GM12878 (cell line): ENCODE measurements around the gene LMOD3. TPM values are rescaled to one million over a fixed set of nuclear protein-coding genes. Genes with fewer than 3 reads are reported as not detected.

Source experiments
- ATAC-seq: fragments of 200-7000 bp; cut with Tn5 transposase; 3 replicates; pipeline ENCODE4 v1.9.1; 2020; ENCODE audit warnings: mild to moderate bottlenecking, moderate library complexity
- BruUV-seq: library from RNA; stranded (reverse); fragments of 400-500 nt; replicated peaks from 2 replicates; lab custom pipeline; 2021; lab: Mats Ljungman, UMichigan
- CTCF ChIA-PET: fragments of 300-600 bp; sonication (Branson Sonifier 250); formaldehyde crosslinking; extraction: SDS; loops from one replicate; lab custom pipeline; 2021; ENCODE audit warnings: inconsistent platforms; lab: Yijun Ruan, JAX
- POLR2A ChIA-PET: fragments of 350-600 bp; formaldehyde crosslinking; extraction: SDS; loops from one replicate; lab custom pipeline; 2021; ENCODE audit warnings: inconsistent platforms; lab: Charles Lee
- RAD21 ChIA-PET: fragments of 300-600 bp; sonication (Branson Sonifier 250); formaldehyde crosslinking; loops from one replicate; lab custom pipeline; 2023; ENCODE audit warnings: antibody characterized with exemption; ENCODE audit not compliant: unreplicated experiment; lab: Charles Lee
- SMC1A ChIA-PET: fragments of 300-600 bp; sonication (Branson Sonifier 250); formaldehyde crosslinking; loops from one replicate; lab custom pipeline; 2023; ENCODE audit not compliant: unreplicated experiment, uncharacterized antibody; lab: Charles Lee
- DNase-seq: peaks from one replicate; pipeline ENCODE4 v3.0.0-alpha.2; 2011; ENCODE audit warnings: low read depth, low spot score
- FAIRE-seq: peaks from 3 replicates; lab custom pipeline; 2011; peaks lifted over from hg19 to GRCh38; lab: Jason Lieb, UNC
- H2AFZ ChIP-seq: 2 replicates; pipeline ENCODE4 v1.6.0; 2011; ENCODE audit warnings: low read depth, low read length, control low read depth; ENCODE audit not compliant: control insufficient read depth
- H3K27ac ChIP-seq: 2 replicates; pipeline ENCODE4 v1.5.1; 2011; ENCODE audit warnings: control low read depth; ENCODE audit not compliant: control insufficient read depth, insufficient read depth
- H3K27me3 ChIP-seq, 2 experiments: replicated peaks in 1 of 2; 2 replicates each; pipeline versions ENCODE4 v1.6.0 to v1.6.1; 2011; ENCODE audit warnings: low read length in 1 of 2; ENCODE audit not compliant: control insufficient read depth in 2 of 2, insufficient read depth in 2 of 2
- H3K36me3 ChIP-seq, 2 experiments: 2 replicates each; pipeline ENCODE4 v1.5.1; 2011; ENCODE audit warnings: low read length in 1 of 2; ENCODE audit not compliant: control insufficient read depth in 2 of 2, insufficient read depth in 2 of 2
- H3K4me1 ChIP-seq: 2 replicates; pipeline ENCODE4 v1.6.1; 2011; ENCODE audit warnings: mild to moderate bottlenecking, low read length, moderate library complexity, mixed read lengths; ENCODE audit not compliant: control insufficient read depth, insufficient read depth
- H3K4me2 ChIP-seq: 2 replicates; pipeline ENCODE4 v1.6.0; 2011; ENCODE audit warnings: control low read depth; ENCODE audit not compliant: control insufficient read depth, insufficient read depth
- H3K4me3 ChIP-seq: fragments of 200-600 bp; sonication (generic); 2 replicates; pipeline ENCODE4 v1.5.1; 2016
- H3K79me2 ChIP-seq: 2 replicates; pipeline ENCODE4 v1.6.0; 2011; ENCODE audit warnings: low read length; ENCODE audit not compliant: control insufficient read depth, insufficient read depth
- H3K9ac ChIP-seq: 2 replicates; pipeline ENCODE4 v1.8.0; 2011; ENCODE audit warnings: low read length, control low read depth, mixed read lengths; ENCODE audit not compliant: control insufficient read depth, insufficient read depth
- H3K9me3 ChIP-seq: replicated peaks from 3 replicates; pipeline ENCODE4 v1.5.1; 2011; ENCODE audit warnings: mild to moderate bottlenecking, low read length; ENCODE audit not compliant: control insufficient read depth, insufficient read depth
- H4K20me1 ChIP-seq: 2 replicates; pipeline ENCODE4 v1.6.0; 2011; ENCODE audit not compliant: control insufficient read depth, insufficient read depth
- ATF2 ChIP-seq: IDR thresholded peaks from 2 replicates; pipeline ENCODE4 v1.6.1; 2012; ENCODE audit warnings: low read length, inconsistent platforms
- CBFB ChIP-seq: IDR thresholded peaks from 2 replicates; pipeline ENCODE4 v1.6.1; 2016; ENCODE audit warnings: antibody characterized with exemption, low read depth
- CBX3 ChIP-seq: fragments of 200-600 bp; sonication (generic); IDR thresholded peaks from 2 replicates; pipeline ENCODE4 v1.6.1; 2016; ENCODE audit warnings: low read depth, borderline replicate concordance
- FOS ChIP-seq: IDR thresholded peaks from 3 replicates; pipeline ENCODE4 v1.6.1; 2011; ENCODE audit warnings: borderline replicate concordance; ENCODE audit not compliant: insufficient read length; ENCODE audit errors: extremely low read depth
- MLLT1 ChIP-seq: fragments of 450-650 bp; IDR thresholded peaks from 2 replicates; pipeline ENCODE4 v1.6.1; 2016; ENCODE audit warnings: mild to moderate bottlenecking
- MXI1 ChIP-seq: fragments of 150-350 bp; IDR thresholded peaks from 2 replicates; pipeline ENCODE4 v1.6.1; 2011; ENCODE audit warnings: low read depth, mild to moderate bottlenecking, inconsistent platforms, low read length, improper control_type of control experiment
- NR2C1 ChIP-seq: fragments of 450-650 bp; IDR thresholded peaks from 2 replicates; pipeline ENCODE4 v1.6.1; 2017; ENCODE audit warnings: antibody characterized with exemption, mild to moderate bottlenecking, moderate library complexity
- SREBF1 ChIP-seq: IDR thresholded peaks from 2 replicates; pipeline ENCODE4 v1.6.1; 2012; ENCODE audit warnings: mild to moderate bottlenecking, low read length
- SUZ12 ChIP-seq: fragments of 200-600 bp; sonication (generic); IDR thresholded peaks from one replicate; pipeline ENCODE4 v1.6.1; 2018; ENCODE audit warnings: antibody characterized with exemption, mild to moderate bottlenecking; ENCODE audit not compliant: unreplicated experiment
- YBX1 ChIP-seq: fragments of 450-650 bp; IDR thresholded peaks from 2 replicates; pipeline ENCODE4 v1.6.1; 2016; ENCODE audit warnings: antibody characterized with exemption
- WGBS: methylation state at CpG from one replicate; pipeline ENCODE4 v1.1.6; 2016; ENCODE audit warnings: low lambda C conversion rate; ENCODE audit not compliant: insufficient replicate concordance, insufficient coverage; ENCODE audit errors: missing lambda C conversion rate; 5-methylcytosine and 5-hydroxymethylcytosine counted together
- in situ Hi-C: fragments of 300-500 bp; cut with MboI; formaldehyde crosslinking; loops from 9 replicates; pipeline ENCODE4 v1.14.3; 2018; ENCODE audit warnings: mixed read lengths
- intact Hi-C: fragments of 100-400 bp; cut with micrococcal nuclease; formaldehyde crosslinking; loops from one replicate; pipeline ENCODE4 v1.14.2; 2022; ENCODE audit not compliant: unreplicated experiment
- polyA plus RNA-seq, 11 experiments: library from polyadenylated mRNA; depleted of rRNA in 4 of 11; unstranded in 6 of 11; stranded (reverse) in 5 of 11; fragments of >200 nt; fragmentation: Nextera tagmentation in 4 of 11; fragmentation: Illumina TruSeq in 1 of 11; extraction: Ambion mirVana in 4 of 11; extraction: Trizol in 1 of 11; gene quantifications; 1 replicate in 1 of 11; 2 replicates in 10 of 11; pipeline versions ENCODE4 v1.2.1 to v1.2.3, GENCODE V29; 2011 to 2016; ENCODE audit warnings: inconsistent platforms in 2 of 11, missing spikeins in 2 of 11, low read depth in 1 of 11
- total RNA-seq, 4 experiments: library from RNA; depleted of rRNA in 3 of 4; stranded (reverse); fragments of >200 nt in 3 of 4; fragmentation: Illumina TruSeq in 1 of 4; extraction: Trizol in 1 of 4; gene quantifications; 2 replicates each; pipeline versions ENCODE4 v1.2.1 to v1.2.3, GENCODE V29; 2013 to 2021
- TF ChIP-seq, protein P1 (sequence below): IDR thresholded peaks from 2 replicates; pipeline ENCODE4 v1.6.1; 2012; ENCODE audit warnings: low read depth, low read length, improper control_type of control experiment

The LMOD3 gene
- total and polyA plus RNA-seq, 10 of the 15 experiments (the other 5 are each of a cell fraction or from before 2014, with no cell fraction given), result 0.04 to 0.20 (median 0.09) TPM; not detected in 1

- no peaks in the 10 kb centered on the region; the same call in 2 of the 3 replicates for H3K9me3 ChIP-seq
- H3K4me2 ChIP-seq, result no peak overlapping the region
- no peak overlapping the region for H3K9ac ChIP-seq
- no peaks in the 10 kb centered on the region for H3K79me2 ChIP-seq
- no peak for ATAC-seq
- 65% methylated on average over 6 of the region's 6 CpGs for WGBS
- no peak for DNase-seq
- H3K27me3 ChIP-seq, result no peaks in the 10 kb centered on the region
- intact Hi-C loops, result no loop called here
- H4K20me1 ChIP-seq, result no peaks in the 10 kb centered on the region
- ChIA-PET POLR2A (interaction anchor here (0.6 to 1.3 kb wide), 2 partner anchors 12 to 19 kb away, joined by 3 to 4 read pairs; no protein-coding TSS in a partner anchor), CTCF (interaction anchor here (0.8 to 1.8 kb wide), 5 partner anchors 21 to 241 kb away, joined by 3 to 4 read pairs (median 3); no protein-coding TSS in a partner anchor), SMC1A (interaction anchor here (0.6 to 5.6 kb wide), 5 partner anchors 14 to 218 kb away, joined by 3 to 32 read pairs (median 6); partner anchors contain the start of gene TMF1)
- peaks cover 1 to 21% of the 10 kb centered on the region in 2 experiments; a peak in 3 of 4 replicates for H3K36me3 ChIP-seq
- H3K4me3 ChIP-seq, result no peak overlapping the region
- no peaks in the 10 kb centered on the region for H3K4me1 ChIP-seq
- BruUV-seq, result no TSS peak
- in situ Hi-C loops, result no loop called here
- H2AFZ ChIP-seq, result no peak overlapping the region
- TF ChIP-seq ATF2 (no peak), FOS (no peak), MXI1 (no peak), CBX3 (no peak), YBX1 (no peak), SUZ12 (no peak), NR2C1 (no peak), SREBF1 (no peak), MLLT1 (no peak), CBFB (no peak)
- TF ChIP-seq, protein P1, sequence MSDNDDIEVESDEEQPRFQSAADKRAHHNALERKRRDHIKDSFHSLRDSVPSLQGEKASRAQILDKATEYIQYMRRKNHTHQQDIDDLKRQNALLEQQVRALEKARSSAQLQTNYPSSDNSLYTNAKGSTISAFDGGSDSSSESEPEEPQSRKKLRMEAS, result no peak
- TF ChIP-seq, all 136 proteins: peak for 0
- FAIRE-seq, result no peak
- no peak overlapping the region for H3K27ac ChIP-seq
- RAD21 ChIA-PET, result no interaction called here
These were observed 57.0 kb downstream of the LMOD3 start for GRCh38 chr3:69065318-69065964.
